Occipital lobe (tissue), 2 donors: ENCODE data around the gene ZNF845. TPM values are rescaled to one million over a fixed set of nuclear protein-coding genes. Genes with fewer than 3 reads are reported as not detected.
A peak's percentile ranks its signal among the peaks of the same experiment; 100 is the strongest.
"Not testable (repeated sequence)": the region's sequence is repeated elsewhere in the genome, so short reads cannot be mapped to it uniquely, and the experiment has no call there.

ENCODE experiments used
- DNase-seq: peaks from one replicate; lab custom pipeline; 2025; lab: John Stamatoyannopoulos, UW
- total RNA-seq: library from RNA; depleted of rRNA; stranded (reverse); fragments of >200 nt; gene quantifications from one replicate; pipeline ENCODE4 v1.2.3, GENCODE V29; 2014

ZNF845 gene
- 27.3 TPM for total RNA-seq

DNA sequence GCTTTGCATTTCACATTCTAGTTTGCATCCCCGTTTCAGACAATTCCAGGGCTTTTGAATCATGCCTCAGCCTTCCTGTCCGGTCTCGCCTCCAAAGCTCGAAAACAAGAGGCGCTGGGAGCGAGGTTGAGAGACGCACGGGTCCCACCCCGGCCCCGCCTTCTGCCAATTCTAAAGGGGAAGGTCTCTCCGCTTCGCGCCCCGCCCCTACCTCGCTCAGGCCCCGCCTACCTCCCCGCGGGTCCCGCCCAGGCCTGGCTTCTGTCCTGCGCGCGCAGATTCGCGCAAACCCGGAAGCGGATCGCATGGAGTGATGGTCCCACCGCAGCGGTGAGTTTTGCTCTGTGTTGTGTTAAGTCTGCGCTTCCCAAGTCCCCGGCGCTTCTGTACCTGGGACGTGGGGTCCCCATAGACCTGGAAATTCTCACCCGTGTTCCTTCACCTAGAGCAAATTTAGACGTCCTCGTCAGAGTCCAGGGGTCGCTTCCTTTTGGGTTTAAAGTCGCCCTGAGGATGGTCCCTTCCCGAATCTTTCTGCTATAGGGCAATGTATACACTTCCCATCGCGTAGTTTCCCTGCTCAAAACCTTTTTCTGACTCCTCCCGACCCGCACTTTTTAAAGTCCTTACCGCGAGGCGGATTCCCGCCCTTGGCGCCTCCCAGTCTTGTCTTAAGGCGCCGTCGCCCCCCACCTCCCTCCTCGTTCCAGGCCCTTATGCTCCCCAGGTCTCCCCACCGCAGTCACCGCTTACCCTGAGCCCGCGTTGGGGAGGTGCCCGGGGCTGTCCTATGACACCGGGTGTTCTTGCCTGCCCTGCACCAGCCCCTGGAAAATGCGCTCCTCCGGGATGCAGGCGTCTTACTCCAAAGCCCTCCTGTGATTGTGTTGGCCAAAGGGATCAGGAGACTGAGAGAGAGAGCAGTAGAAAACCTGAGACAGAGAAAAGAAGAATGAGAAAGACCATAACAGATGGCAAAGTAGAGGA is at the start of gene ZNF845:
ZNF845 (plus strand) TSS at position 287 of the 987 bp plus-strand sequence. CDS start 7,559 bp downstream, outside the sequence.
- peak; percentile 90 for DNase-seq

DNA sequence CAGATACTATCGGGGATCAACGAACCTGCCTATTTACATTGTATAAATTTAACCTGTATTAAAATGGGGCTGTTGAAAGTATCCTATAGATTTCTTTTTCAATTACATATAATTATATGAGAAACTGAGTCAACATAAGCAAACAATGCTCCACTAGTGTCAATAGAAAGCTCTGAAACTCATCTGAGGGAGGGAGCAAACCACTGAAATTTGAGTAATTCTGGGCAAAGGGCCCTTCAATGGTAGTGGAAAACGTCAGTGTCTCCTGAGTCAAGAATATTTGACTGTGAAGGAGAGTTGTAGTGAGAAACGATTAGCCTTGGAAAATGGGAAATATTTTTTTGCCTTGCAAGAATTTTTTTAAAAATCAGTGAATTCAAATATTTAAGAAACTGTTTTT is 48.5 kb upstream of the ZNF845 start:
- DNase-seq = no peak

GRCh38 chr19:53290758-53291549 is 42.6 kb upstream of the ZNF845 start:
- DNase-seq = no peak

- DNase-seq = no peak
Observed at GRCh38 chr19:53294786-53295441, 38.6 kb upstream of the ZNF845 start.

DNA sequence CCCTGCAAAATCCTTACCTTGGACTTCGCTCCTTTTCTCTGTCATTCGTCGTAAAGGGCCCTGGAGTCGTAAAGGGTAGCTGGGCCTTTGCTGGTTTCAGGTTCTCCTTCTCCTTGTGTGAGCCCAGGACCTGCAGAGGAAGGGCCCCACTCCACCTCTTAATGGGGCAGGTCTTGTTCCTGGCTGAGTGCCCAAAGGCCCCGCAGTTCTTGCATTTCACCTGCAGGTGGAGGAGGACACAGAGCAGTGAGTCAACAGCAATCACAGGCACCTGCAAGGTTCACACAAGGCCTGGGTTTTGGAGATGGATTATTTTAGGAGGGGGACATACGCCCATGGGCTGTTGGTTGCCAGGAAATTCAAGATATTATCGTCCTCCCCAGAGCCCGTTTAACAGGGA is 32.2 kb upstream of the ZNF845 start:
- DNase-seq = not testable (repeated sequence)

- no peak for DNase-seq
Observed at GRCh38 chr19:53308339-53308811, 25.2 kb upstream of the ZNF845 start.

DNA sequence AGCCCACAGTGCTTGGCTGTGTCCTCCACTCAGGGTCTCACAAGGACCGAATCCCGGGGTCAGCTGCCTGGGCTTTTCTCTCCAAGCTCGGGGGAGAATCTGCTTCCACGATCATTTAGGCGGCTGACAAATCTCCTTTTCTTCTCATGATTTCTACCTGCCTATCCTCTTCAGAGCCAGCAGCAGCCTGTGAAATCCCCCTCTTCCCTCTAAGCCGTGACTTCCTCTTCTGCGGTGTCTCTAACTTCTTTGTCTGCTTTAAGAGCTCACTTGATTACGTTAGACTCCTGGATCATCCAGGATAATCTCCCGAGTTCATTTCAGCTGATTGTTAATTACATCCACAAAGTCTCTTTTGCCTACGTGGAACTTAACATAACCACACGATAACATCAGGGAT is 22.5 kb upstream of the ZNF845 start:
- no peak for DNase-seq

GRCh38 chr19:53311897-53312296 is 21.7 kb upstream of the ZNF845 start:
- no peak for DNase-seq

DNA sequence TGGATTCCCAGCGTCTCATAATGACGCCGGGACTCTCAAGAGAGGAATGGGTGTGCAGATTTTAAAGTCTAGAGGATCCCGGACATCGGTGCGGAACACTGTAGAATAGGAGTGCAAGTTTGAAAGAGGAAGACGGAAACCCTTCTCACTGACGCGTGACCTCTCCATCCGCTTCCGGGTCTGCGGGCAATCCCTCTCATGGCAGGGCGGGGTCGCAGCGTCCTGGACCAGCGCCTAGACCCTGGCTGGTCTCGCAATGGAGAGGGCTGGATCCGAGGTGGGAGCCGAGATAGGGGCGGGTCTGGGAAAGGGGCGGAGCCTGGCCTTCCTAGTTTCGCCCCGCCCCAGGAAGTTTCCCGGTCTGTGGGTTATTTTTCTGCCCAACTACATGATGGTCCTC is 4.6 kb upstream of the ZNF845 start:
- DNase-seq = no peak

GRCh38 chr19:53332484-53332883 is 1.1 kb upstream of the ZNF845 start:
- DNase-seq = no peak

- DNase-seq = no peak
Observed at GRCh38 chr19:53333066-53333462, 485 bp upstream of the ZNF845 start.

GRCh38 chr19:53344403-53344802 is 10.9 kb downstream of the ZNF845 start:
- not testable (repeated sequence) for DNase-seq

DNA sequence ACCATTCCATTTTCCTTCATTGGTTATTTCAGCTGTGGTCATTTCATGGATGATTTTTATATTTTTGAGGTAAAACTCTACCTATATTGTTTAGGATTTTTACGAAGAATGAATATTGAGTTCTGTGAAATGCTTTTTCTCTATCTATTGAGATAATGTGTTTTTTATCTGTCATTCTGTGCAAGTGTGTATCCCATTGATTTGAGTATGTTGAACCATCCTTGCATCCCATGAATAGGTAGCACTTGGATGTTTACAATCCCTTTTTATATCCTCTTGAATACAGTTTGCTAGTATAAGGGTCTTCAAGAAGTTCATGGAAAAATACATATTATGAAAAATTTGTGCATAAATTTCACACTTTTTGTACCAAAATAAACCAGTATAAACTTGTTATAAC is 22.2 kb downstream of the ZNF845 start:
- no peak for DNase-seq

GRCh38 chr19:53357821-53358581 is 24.5 kb downstream of the ZNF845 start:
- DNase-seq = no peak

- not testable (repeated sequence) for DNase-seq
Observed at GRCh38 chr19:53360056-53360455, 26.5 kb downstream of the ZNF845 start.

- DNase-seq = peak; percentile 85
Observed at GRCh38 chr19:53365134-53365898, 31.8 kb downstream of the ZNF845 start, which contains the start of gene ZNF525. Gene ZNF525, plus strand, starts transcription at chr19:53365705. Its CDS starts 6,577 bp downstream, at chr19:53372282.

GRCh38 chr19:53365899-53366493 is 32.4 kb downstream of the ZNF845 start:
- DNase-seq = peak; percentile 22

DNA sequence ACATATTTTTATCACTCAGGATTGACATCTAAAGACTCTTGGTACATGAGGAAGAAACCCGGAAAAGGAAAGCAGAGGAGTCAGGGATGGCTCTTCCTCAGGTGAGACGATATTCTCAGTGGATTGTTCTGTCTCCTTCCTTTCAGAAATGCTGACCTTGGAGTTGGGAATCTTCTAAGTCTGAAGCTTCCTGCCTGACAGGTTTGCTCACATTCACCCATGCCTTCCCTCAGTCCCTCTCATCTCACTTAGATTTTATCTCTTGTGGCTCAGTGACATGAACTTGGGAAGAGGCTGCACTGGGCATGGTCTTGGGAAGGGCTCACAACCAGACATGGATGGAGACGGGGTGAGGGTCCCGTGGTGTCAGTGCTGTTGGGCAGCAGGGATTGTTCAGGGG is 38.6 kb downstream of the ZNF845 start:
- DNase-seq = no peak

DNA sequence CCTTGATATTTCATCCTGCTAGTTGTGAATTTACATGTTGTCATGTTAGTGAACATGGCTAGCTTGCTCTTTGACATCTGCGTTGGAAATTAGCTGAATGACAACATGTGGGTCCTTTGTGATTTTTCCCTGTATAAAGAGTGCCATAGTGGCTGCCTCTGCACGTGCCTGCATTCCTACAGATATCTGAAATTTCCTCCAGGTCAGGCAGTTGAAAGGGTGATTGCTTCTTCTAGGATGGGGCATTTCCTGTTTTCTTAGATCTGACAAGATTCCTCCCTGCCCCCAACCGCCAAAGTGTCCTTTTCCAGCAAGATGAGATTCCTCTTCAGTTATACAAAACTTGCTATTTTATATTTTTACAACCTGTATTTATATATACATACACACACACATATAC is 40.7 kb downstream of the ZNF845 start:
- DNase-seq = no peak

GRCh38 chr19:53374743-53375142 is 41.2 kb downstream of the ZNF845 start:
- no peak for DNase-seq
